GM12865 (cell line): ENCODE data around the gene SHC4.

Experiments
- DNase-seq: peaks from one replicate; pipeline ENCODE4 v3.0.0; 2010; ENCODE audit warnings: low read depth
- H3K4me3 ChIP-seq: 2 replicates; pipeline ENCODE4 v1.5.1; 2011; ENCODE audit warnings: mild to moderate bottlenecking, low read depth, low read length, control low read depth
- CTCF ChIP-seq: IDR thresholded peaks from 2 replicates; pipeline ENCODE4 v1.5.1; 2011; ENCODE audit warnings: low read length, control low read depth, low read depth, inconsistent platforms; ENCODE audit not compliant: insufficient read depth; ENCODE audit errors: missing control alignments

Gene SHC4

DNA sequence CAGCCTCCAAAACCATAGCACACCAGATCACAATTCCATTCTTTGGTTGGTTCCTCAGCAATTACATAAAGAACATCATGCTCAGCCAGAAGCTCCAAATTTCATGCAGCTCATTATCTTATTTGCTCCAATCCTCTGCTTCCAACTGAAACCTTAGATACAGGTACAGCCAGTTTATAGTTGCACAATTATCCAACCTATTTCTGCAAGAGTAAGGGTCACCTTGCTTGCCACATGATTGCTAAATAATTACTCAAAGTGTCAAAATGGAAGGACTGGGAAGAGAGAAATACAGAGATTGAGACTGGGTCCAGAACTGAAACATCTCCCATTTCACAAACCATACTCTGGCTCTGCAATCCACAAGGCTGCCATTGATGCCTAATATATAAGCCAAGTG, 23.4 kb upstream of the SHC4 start:
- no peak for TF ChIP-seq CTCF
- H3K4me3 ChIP-seq = no peak overlapping the region

GRCh38 chr15:48986240-48986639, 22.5 kb upstream of the SHC4 start:
- DNase-seq = no peak
- no peak overlapping the region for H3K4me3 ChIP-seq
- no peak for TF ChIP-seq CTCF

More for the DNA sequence above, 23.4 kb upstream of the SHC4 start:
- DNase-seq = no peak

GRCh38 chr15:48985516-48985915, 21.8 kb upstream of the SHC4 start:
- no peak for TF ChIP-seq CTCF
- no peak overlapping the region for H3K4me3 ChIP-seq
- no peak for DNase-seq

DNA sequence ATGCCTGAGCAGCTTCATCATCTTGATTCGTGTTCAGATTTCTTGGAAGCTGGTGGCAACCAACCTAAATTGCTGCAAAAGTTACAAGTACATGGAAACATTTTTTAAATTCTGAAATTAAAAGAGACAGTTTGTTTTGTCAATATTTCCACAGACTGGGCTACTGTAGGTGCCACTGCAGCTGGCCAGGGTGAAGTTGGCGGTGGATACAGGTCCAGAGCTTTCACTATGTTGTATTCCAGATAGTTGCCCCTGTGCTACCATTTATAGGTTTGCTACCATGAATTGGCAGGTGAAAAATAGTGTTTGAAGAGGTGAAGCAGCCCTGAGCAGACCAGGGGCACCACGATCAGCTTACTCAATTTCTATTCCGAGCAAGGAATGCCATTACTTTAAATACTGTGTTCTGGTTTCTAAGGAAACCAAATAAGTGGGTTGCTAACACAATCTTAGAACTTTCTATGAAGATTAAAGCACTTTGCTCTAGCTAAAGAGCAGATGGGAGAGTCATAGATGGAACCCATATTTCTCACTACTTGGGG, 21.2 kb upstream of the SHC4 start:
- TF ChIP-seq CTCF = no peak
- no peak for DNase-seq
- no peak overlapping the region for H3K4me3 ChIP-seq

DNA sequence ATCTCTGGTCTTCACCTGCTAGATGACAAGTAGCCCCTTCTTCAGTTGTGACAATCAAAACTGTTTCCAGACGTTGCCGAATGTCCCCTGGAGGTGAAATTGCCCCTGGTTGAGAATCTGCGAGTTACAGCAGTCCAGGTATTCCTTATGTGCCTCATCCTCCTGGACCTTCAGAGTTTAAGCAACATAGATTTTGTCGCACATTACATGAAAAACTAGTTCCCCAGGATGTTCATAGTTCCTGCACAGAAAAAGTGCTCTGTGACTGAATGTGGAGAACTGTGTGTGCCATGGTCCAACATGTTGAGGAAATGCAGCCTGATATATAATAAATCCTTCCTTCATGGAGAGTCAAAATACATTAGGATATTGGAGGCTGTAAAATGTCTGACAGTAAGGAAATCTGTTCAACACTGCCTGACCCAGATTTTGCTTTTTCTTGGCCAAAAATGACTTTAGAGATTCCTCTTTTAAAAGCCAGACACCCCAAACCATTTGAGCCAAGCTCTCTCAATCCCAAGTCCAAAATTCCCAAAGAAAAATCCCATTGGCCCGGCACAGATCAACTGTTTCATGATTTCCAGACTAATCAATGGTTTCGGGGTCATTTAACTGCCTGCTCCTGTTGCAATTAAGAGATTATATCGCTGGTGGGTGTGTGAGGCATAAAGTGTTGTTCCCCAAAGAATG, 20.4 kb upstream of the SHC4 start:
- no peak for DNase-seq
- no peak overlapping the region for H3K4me3 ChIP-seq
- no peak for TF ChIP-seq CTCF

DNA sequence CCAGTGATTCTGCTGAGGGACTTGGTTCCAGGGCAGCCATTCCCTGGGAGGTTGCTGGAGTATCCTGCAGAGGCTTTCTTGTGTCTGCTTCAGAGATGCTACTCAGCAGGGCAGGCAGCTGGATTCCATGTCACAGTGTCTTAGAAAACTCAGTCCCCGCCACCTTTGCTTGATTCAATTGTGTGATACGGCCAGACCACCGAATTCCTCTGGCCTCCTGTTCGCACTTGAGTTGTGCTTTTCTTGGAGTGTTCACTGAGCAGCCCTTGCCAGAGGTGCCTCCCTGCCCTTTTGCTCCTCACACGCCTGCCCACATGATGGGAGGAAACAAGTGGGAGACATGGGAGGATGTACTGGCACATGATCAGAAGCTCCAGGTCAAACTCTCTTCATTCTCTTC, 19.6 kb upstream of the SHC4 start:
- no peak overlapping the region for H3K4me3 ChIP-seq
- no peak for TF ChIP-seq CTCF
- no peak for DNase-seq

DNA sequence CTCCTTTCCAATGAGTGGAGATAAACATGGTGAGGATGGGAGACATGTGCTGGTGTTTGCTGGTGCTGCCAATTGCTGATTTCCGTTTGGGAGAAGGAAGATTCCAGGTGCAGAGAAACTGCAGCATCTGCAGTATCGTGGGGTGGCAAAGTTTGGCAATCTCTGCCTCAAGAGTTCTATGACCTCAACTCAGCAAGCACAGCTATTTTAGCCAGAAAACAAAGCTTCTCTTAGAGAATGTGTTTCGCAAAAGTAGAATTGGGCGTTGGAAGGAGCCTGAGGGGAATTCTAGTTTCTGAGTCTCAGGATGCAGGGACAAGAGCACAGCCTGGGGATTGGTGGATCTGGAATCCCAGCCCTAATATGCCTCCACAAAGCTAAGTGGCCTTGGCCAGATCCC, 18.2 kb upstream of the SHC4 start:
- no peak overlapping the region for H3K4me3 ChIP-seq
- TF ChIP-seq CTCF = no peak
- DNase-seq = no peak
